ENCODE data around the gene MAP2K3. TPM values are rescaled to one million over a fixed set of nuclear protein-coding genes. Genes with fewer than 3 reads are reported as not detected.

The MAP2K3 gene
- total RNA-seq, 1 donor from 2014 or later, result 29.2 TPM

GRCh38 chr17:21282850-21283249 lies 1.7 kb upstream of the MAP2K3 start:
- Histone ChIP-seq H3K27me3 (ENCODE audit: control insufficient read depth, insufficient read depth, low read length) (no peaks in the 10 kb centered on the region), H3K4me3 (ENCODE audit: low read depth, low read length) (no peak overlapping the region), H3K36me3 (ENCODE audit: control insufficient read depth, insufficient read depth, low read length) (no peaks in the 10 kb centered on the region)
- no peak for DNase-seq (ENCODE audit: low read depth)
- TF ChIP-seq CTCF (IDR thresholded peaks at IDR 0.05; ENCODE audit: insufficient read depth, low read length, poor library complexity, severe bottlenecking), result no peak

- H3K27me3 ChIP-seq (ENCODE audit: control insufficient read depth, insufficient read depth, low read length), result no peaks in the 10 kb centered on the region
- TF ChIP-seq CTCF (IDR thresholded peaks at IDR 0.05; ENCODE audit: insufficient read depth, low read length, poor library complexity, severe bottlenecking), result no peak
- DNase-seq (ENCODE audit: low read depth), result no peak
- H3K4me3 ChIP-seq (ENCODE audit: low read depth, low read length), result peak overlapping the region; percentile 45
- H3K36me3 ChIP-seq (ENCODE audit: control insufficient read depth, insufficient read depth, low read length), result no peaks in the 10 kb centered on the region
Measured at GRCh38 chr17:21283482-21284318, 811 bp upstream of the MAP2K3 start.

- no peak for DNase-seq (ENCODE audit: low read depth)
- TF ChIP-seq CTCF (IDR thresholded peaks at IDR 0.05; ENCODE audit: insufficient read depth, low read length, poor library complexity, severe bottlenecking), result no peak
- no peaks in the 10 kb centered on the region for H3K27me3 ChIP-seq (ENCODE audit: control insufficient read depth, insufficient read depth, low read length)
Measured at GRCh38 chr17:21285164-21286065, 904 bp downstream of the MAP2K3 start.

GRCh38 chr17:21286066-21286770 lies 1.7 kb downstream of the MAP2K3 start:
- Histone ChIP-seq H3K4me3 (ENCODE audit: low read depth, low read length) (peak overlapping the region; percentile 69), H3K36me3 (ENCODE audit: control insufficient read depth, insufficient read depth, low read length) (no peaks in the 10 kb centered on the region), H3K27me3 (ENCODE audit: control insufficient read depth, insufficient read depth, low read length) (no peaks in the 10 kb centered on the region)
- DNase-seq (ENCODE audit: low read depth), result peak; percentile 96
- TF ChIP-seq CTCF (IDR thresholded peaks at IDR 0.05; ENCODE audit: insufficient read depth, low read length, poor library complexity, severe bottlenecking), result no peak

More at GRCh38 chr17:21285164-21286065, 904 bp downstream of the MAP2K3 start:
- H3K36me3 ChIP-seq (ENCODE audit: control insufficient read depth, insufficient read depth, low read length), result no peaks in the 10 kb centered on the region
- peak overlapping the region; percentile 69 for H3K4me3 ChIP-seq (ENCODE audit: low read depth, low read length)

- H3K4me3 ChIP-seq (ENCODE audit: low read depth, low read length), result peak overlapping the region; percentile 27
- DNase-seq (ENCODE audit: low read depth), result no peak
- no peak for TF ChIP-seq CTCF (IDR thresholded peaks at IDR 0.05; ENCODE audit: insufficient read depth, low read length, poor library complexity, severe bottlenecking)
- no peaks in the 10 kb centered on the region for H3K36me3 ChIP-seq (ENCODE audit: control insufficient read depth, insufficient read depth, low read length)
- no peaks in the 10 kb centered on the region for H3K27me3 ChIP-seq (ENCODE audit: control insufficient read depth, insufficient read depth, low read length)
Measured at GRCh38 chr17:21286909-21287702, 2.6 kb downstream of the MAP2K3 start.

Measured in kidney epithelial cell (primary cell).